ENCODE measurements around the gene KIF26B.

Gene KIF26B

GRCh38 chr1:245690946-245691541 lies 536.3 kb downstream of the KIF26B start:
- TF ChIP-seq CTCF (conservative IDR thresholded peaks at IDR 0.05; ENCODE audit: low read length), result no peak
- DNase-seq (ENCODE audit: low read depth), result no peak

GRCh38 chr1:245691897-245692296 lies 537.1 kb downstream of the KIF26B start:
- no peak for TF ChIP-seq CTCF (conservative IDR thresholded peaks at IDR 0.05; ENCODE audit: low read length)
- H3K4me3 ChIP-seq (ENCODE audit: low read length), result no peak overlapping the region
- DNase-seq (ENCODE audit: low read depth), result no peak

More at GRCh38 chr1:245690946-245691541, 536.3 kb downstream of the KIF26B start:
- no peak overlapping the region for H3K4me3 ChIP-seq (ENCODE audit: low read length)

- H3K4me3 ChIP-seq (ENCODE audit: low read length), result no peak overlapping the region
- no peak for DNase-seq (ENCODE audit: low read depth)
- TF ChIP-seq CTCF (conservative IDR thresholded peaks at IDR 0.05; ENCODE audit: low read length), result no peak
Observed at GRCh38 chr1:245692318-245692717, 537.5 kb downstream of the KIF26B start.

- TF ChIP-seq CTCF (conservative IDR thresholded peaks at IDR 0.05; ENCODE audit: low read length), result no peak
- no peak overlapping the region for H3K4me3 ChIP-seq (ENCODE audit: low read length)
- DNase-seq (ENCODE audit: low read depth), result no peak
Observed at GRCh38 chr1:245693116-245693793, 538.5 kb downstream of the KIF26B start.

GRCh38 chr1:245693941-245694752 lies 539.4 kb downstream of the KIF26B start:
- no peak for DNase-seq (ENCODE audit: low read depth)
- no peak for TF ChIP-seq CTCF (conservative IDR thresholded peaks at IDR 0.05; ENCODE audit: low read length)
- H3K4me3 ChIP-seq (ENCODE audit: low read length), result no peak overlapping the region

- DNase-seq (ENCODE audit: low read depth), result no peak
- TF ChIP-seq CTCF (conservative IDR thresholded peaks at IDR 0.05; ENCODE audit: low read length), result no peak
- no peak overlapping the region for H3K4me3 ChIP-seq (ENCODE audit: low read length)
Observed at GRCh38 chr1:245694753-245695195, 540.0 kb downstream of the KIF26B start.

All from AG10803 (cell line).